ENCODE measurements around the gene PTPRD. TPM values are rescaled to one million over a fixed set of nuclear protein-coding genes. Genes with fewer than 3 reads are reported as not detected.
A peak's percentile ranks its signal among the peaks of the same experiment; 100 is the strongest.

The PTPRD gene
- total RNA-seq, 1 experiment from 2014 or later, result 32.5 TPM

DNA sequence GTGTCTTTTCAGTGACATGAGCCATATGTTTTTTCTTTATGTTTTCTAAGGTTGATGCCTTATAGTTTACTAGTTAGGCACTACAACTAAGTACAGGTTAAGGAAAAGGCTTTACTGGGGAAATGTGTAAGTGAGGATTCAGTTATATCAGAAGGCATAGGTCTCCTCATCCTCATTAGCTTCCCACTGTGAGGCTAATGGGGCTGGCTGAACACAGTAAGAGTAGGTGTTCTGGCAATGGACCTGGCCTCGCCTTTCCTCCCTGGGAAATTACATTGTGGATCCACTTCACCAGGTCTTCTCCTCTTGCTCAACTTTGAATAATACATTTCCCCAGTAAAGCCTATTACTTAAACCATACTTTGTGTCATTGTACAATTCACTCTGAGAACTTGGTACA is 225.5 kb downstream of the PTPRD start:
- Histone ChIP-seq H2BK120ac (ENCODE audit: low read depth, low read length, poor library complexity, severe bottlenecking) (no peak overlapping the region), H3K23ac (ENCODE audit: insufficient read length, low read depth, low read length) (no peak overlapping the region), H3K4me2 (ENCODE audit: insufficient read depth, insufficient read length, low read length) (no peak overlapping the region), H3K79me2 (ENCODE audit: insufficient read depth, low read length) (no peaks in the 10 kb centered on the region), H3K27ac (ENCODE audit: insufficient read length, low read depth, low read length) (no peak overlapping the region), H2AFZ (ENCODE audit: low read length) (no peak overlapping the region), H3K4ac (ENCODE audit: low read depth, low read length) (no peak overlapping the region), H3K9me3 (ENCODE audit: control insufficient read depth, low read depth, low read length) (no peaks in the 10 kb centered on the region), H3K27me3 (ENCODE audit: insufficient read depth, low read length) (no peaks in the 10 kb centered on the region), H3K56ac (ENCODE audit: insufficient read length, low read depth, low read length) (no peak overlapping the region), H3K18ac (ENCODE audit: insufficient read length, low read depth, low read length) (no peak overlapping the region), H3K4me1 (ENCODE audit: insufficient read depth, low read length) (no peaks in the 10 kb centered on the region; the same call in 1 of the 2 replicates), H2BK12ac (ENCODE audit: insufficient read length, low read depth, low read length) (no peak overlapping the region), H3K79me1 (ENCODE audit: insufficient read depth, low read depth, low read length, poor library complexity, severe bottlenecking) (no peaks in the 10 kb centered on the region), H2BK5ac (ENCODE audit: insufficient read length, low read length) (no peak overlapping the region), H4K20me1 (ENCODE audit: control insufficient read depth, insufficient read depth, insufficient read length) (no peaks in the 10 kb centered on the region), H2BK20ac (ENCODE audit: low read depth, low read length, poor library complexity, severe bottlenecking) (no peak overlapping the region), H4K8ac (replicated peaks; ENCODE audit: insufficient read length, low read depth, low read length) (no peak overlapping the region), H3K23me2 (ENCODE audit: insufficient read length, low read depth, low read length, poor library complexity, severe bottlenecking) (no peaks in the 10 kb centered on the region), H3K9ac (ENCODE audit: extremely low read depth, insufficient read length, low read length) (no peak overlapping the region), H2BK15ac (ENCODE audit: low read depth, low read length) (no peak overlapping the region), H3K14ac (ENCODE audit: insufficient read depth, low read length) (no peak overlapping the region), H2AK5ac (ENCODE audit: insufficient read length, low read length) (no peak overlapping the region), H4K91ac (ENCODE audit: insufficient read length, low read depth, low read length) (no peak overlapping the region), H3T11ph (ENCODE audit: low read length) (no peak overlapping the region), H4K5ac (ENCODE audit: insufficient read length, low read depth, low read length) (no peak overlapping the region)
- TF ChIP-seq, protein P1, sequence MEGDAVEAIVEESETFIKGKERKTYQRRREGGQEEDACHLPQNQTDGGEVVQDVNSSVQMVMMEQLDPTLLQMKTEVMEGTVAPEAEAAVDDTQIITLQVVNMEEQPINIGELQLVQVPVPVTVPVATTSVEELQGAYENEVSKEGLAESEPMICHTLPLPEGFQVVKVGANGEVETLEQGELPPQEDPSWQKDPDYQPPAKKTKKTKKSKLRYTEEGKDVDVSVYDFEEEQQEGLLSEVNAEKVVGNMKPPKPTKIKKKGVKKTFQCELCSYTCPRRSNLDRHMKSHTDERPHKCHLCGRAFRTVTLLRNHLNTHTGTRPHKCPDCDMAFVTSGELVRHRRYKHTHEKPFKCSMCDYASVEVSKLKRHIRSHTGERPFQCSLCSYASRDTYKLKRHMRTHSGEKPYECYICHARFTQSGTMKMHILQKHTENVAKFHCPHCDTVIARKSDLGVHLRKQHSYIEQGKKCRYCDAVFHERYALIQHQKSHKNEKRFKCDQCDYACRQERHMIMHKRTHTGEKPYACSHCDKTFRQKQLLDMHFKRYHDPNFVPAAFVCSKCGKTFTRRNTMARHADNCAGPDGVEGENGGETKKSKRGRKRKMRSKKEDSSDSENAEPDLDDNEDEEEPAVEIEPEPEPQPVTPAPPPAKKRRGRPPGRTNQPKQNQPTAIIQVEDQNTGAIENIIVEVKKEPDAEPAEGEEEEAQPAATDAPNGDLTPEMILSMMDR (conservative IDR thresholded peaks at IDR 0.05), result no peak
- DNase-seq, result peak; percentile 28
- Mint-ChIP-seq H3K27me3 (ENCODE audit: low read depth) (no peaks in the 10 kb centered on the region), H3K27ac (no peak overlapping the region), H3K4me1 (peaks cover 7 to 8% of the 10 kb centered on the region in 2 experiments; a peak in 3 of 4 replicates), H3K36me3 (ENCODE audit: insufficient read depth in 1 of 3, low read depth in 3 of 3) (no peaks in the 10 kb centered on the region), H3K4me3 (no peak overlapping the region), H3K9me3 (no peaks in the 10 kb centered on the region)
- no CpG with 5 or more reads among the region's 1 CpG for WGBS (ENCODE audit: extremely low coverage, insufficient read length, low lambda C conversion rate)

Measured in H9 (cell line).